ENCODE results near the gene CCZ1B.
"Not testable (repeated sequence)": the region's sequence is repeated elsewhere in the genome, so short reads cannot be mapped to it uniquely, and the experiment has no call there.

CCZ1B gene
- 14.1 to 51.9 (median 30.6) reads per million in 9 experiments for total RNA-seq

DNA sequence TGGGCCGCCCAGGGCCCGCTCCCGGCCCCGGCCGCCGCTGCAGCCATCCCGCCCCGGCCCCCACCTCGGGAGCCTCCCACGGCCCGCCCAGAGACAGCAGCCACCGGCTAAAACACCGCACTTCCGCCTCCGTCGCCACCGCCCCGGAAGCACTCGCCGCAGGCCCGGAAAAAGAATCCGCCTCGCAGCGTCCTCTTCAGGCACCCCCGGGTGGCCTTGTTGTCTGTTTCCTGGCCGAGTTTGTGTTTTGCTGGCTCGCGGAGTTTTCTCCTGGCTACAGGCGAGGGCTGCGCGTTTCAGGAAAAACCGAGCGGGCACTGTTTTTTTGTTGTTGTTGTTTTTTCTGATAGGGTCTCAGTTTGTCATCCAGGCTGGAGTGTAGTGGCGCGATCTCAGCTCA, at the start of gene CCZ1B:
Gene CCZ1B, minus strand, starts transcription at position 125 of the 400 bp plus-strand sequence. Its CDS starts 78 bp downstream, at position 47.
- H3K9me3 Mint-ChIP-seq; H3K4me1 Mint-ChIP-seq (ENCODE audit: low read depth in 2 of 2); H3K27me3 Mint-ChIP-seq: not testable (repeated sequence)
- ATAC-seq (replicated peaks), result peak; percentile 96
- Mint-ChIP-seq H3K27ac (peak within 1 kb of the TSS; percentile 90 to 96), H3K4me3 (peak within 1 kb of the TSS; percentile 89 to 93), H3K36me3 (ENCODE audit: insufficient read depth) (peaks cover 24% of the 10 kb centered on the region)
- peak; percentile 80 to 82 (median 81) for DNase-seq

DNA sequence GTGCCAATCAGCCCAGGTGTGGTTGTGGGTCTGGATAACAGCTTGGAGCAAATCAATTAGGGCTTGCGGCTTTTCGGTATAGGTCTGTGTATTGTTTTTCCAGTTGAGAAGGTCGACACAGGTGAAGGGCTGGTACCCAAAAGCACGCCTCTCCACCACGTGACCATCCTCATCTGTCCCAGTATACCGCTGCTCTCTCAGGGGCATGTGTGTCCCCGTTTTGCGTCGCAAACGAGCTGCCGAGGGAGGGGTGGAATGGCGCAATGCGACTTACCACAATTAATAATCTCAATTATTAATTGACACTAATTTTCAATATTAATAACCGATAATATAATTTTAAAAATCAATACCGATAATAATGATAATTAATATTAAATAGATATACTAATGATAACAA, 48.9 kb upstream of the CCZ1B start:
- not testable (repeated sequence) for H3K36me3 Mint-ChIP-seq (ENCODE audit: insufficient read depth); H3K27ac Mint-ChIP-seq; H3K9me3 Mint-ChIP-seq; H3K4me3 Mint-ChIP-seq; DNase-seq; H3K4me1 Mint-ChIP-seq (ENCODE audit: low read depth in 2 of 2); ATAC-seq (replicated peaks)
- H3K27me3 Mint-ChIP-seq, result peaks cover 41 to 51% of the 10 kb centered on the region in 2 donors

GRCh38 chr7:6872246-6872945, 46.3 kb upstream of the CCZ1B start:
- peaks cover 38 to 51% of the 10 kb centered on the region in 2 donors for H3K27me3 Mint-ChIP-seq
- not testable (repeated sequence) for ATAC-seq (replicated peaks); H3K4me1 Mint-ChIP-seq (ENCODE audit: low read depth in 2 of 2); H3K9me3 Mint-ChIP-seq; H3K27ac Mint-ChIP-seq; H3K36me3 Mint-ChIP-seq (ENCODE audit: insufficient read depth); H3K4me3 Mint-ChIP-seq; DNase-seq

- not testable (repeated sequence) for H3K27ac Mint-ChIP-seq; ATAC-seq (replicated peaks); H3K4me1 Mint-ChIP-seq (ENCODE audit: low read depth in 2 of 2); H3K4me3 Mint-ChIP-seq; H3K9me3 Mint-ChIP-seq; H3K36me3 Mint-ChIP-seq (ENCODE audit: insufficient read depth); DNase-seq
- H3K27me3 Mint-ChIP-seq, result peaks cover 38 to 59% of the 10 kb centered on the region in 2 donors
Measured at GRCh38 chr7:6871421-6872144, 45.5 kb upstream of the CCZ1B start.

DNA sequence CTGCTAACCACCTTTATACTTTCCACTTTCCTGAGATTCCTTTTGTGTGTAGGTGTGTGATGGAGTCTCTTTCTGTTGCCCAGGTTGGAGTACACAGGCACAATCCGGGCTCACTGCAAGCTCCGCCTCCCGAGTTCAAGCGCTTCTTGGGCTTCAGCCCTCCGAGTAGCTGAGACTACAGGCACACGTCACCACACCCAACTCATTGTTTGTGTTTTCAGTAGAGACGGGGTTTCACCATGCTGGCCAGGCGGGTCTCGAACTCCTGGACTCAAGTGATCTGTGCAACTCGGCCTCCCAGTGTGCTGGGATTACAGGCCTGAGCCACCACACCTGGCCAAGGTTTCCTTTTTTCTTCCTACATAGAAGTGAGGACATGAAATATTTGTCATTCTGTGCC, 38.7 kb upstream of the CCZ1B start:
- peaks cover 26 to 53% of the 10 kb centered on the region in 2 donors for H3K27me3 Mint-ChIP-seq
- H3K4me1 Mint-ChIP-seq (ENCODE audit: low read depth in 2 of 2); H3K36me3 Mint-ChIP-seq (ENCODE audit: insufficient read depth); H3K27ac Mint-ChIP-seq; DNase-seq; H3K9me3 Mint-ChIP-seq; H3K4me3 Mint-ChIP-seq; ATAC-seq (replicated peaks): not testable (repeated sequence)

DNA sequence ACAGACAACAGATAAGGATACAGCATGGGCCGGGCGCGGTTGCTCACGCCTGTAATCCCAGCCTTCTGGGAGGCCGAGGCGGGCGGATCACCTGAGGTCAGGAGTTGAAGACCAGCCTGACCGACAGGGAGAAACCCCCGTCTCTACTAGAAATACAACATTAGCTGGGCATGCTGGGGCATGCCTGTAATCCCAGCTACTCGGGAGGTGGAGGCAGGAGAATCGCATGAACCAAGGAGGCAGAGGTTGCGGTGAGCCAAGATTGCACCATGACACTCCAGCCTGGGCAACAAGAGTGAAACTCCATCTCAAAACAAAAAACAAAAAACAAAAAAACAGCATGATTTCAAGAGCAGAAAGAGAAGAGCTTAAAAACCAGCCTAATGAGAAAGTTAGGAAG, 38.1 kb upstream of the CCZ1B start:
- H3K4me1 Mint-ChIP-seq (ENCODE audit: low read depth in 2 of 2); H3K36me3 Mint-ChIP-seq (ENCODE audit: insufficient read depth); DNase-seq; ATAC-seq (replicated peaks); H3K4me3 Mint-ChIP-seq; H3K9me3 Mint-ChIP-seq; H3K27ac Mint-ChIP-seq: not testable (repeated sequence)
- H3K27me3 Mint-ChIP-seq, result peaks cover 22 to 48% of the 10 kb centered on the region in 2 donors

DNA sequence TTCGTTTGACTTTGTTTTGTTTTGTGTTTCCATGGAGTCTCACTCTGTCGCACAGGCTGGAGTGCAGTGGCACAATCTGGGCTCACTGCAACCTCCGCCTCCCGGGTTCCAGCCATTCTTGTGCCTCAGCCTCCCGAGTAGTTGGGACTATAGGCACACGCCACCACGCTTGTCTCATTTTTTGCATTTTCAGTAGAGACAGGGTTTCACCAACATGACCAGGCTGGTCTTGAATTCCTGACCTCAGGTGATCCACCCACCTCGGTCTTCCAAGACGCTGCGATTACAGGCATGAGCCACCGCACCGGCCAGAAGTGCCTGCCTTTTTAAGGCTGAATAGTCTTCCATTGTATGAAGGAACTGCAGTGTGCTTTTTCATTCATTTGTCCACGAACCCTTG, 36.8 kb upstream of the CCZ1B start:
- not testable (repeated sequence) for H3K27ac Mint-ChIP-seq; H3K36me3 Mint-ChIP-seq (ENCODE audit: insufficient read depth); DNase-seq; H3K4me1 Mint-ChIP-seq (ENCODE audit: low read depth in 2 of 2); H3K4me3 Mint-ChIP-seq; ATAC-seq (replicated peaks); H3K9me3 Mint-ChIP-seq
- H3K27me3 Mint-ChIP-seq, result peaks cover 22 to 49% of the 10 kb centered on the region in 2 donors

- DNase-seq, result peak; percentile 74 to 81 (median 78)
- Mint-ChIP-seq H3K27me3 (peaks cover 13 to 40% of the 10 kb centered on the region in 2 donors), H3K4me1 (ENCODE audit: low read depth in 2 of 2) (peaks cover 7 to 13% of the 10 kb centered on the region in 2 donors)
- H3K36me3 Mint-ChIP-seq (ENCODE audit: insufficient read depth); H3K4me3 Mint-ChIP-seq; H3K9me3 Mint-ChIP-seq; ATAC-seq (replicated peaks); H3K27ac Mint-ChIP-seq: not testable (repeated sequence)
Measured at GRCh38 chr7:6857721-6858314, 31.7 kb upstream of the CCZ1B start.

- peak overlapping the region; percentile 74 to 85 for H3K4me3 Mint-ChIP-seq
- H3K27ac Mint-ChIP-seq; DNase-seq; H3K9me3 Mint-ChIP-seq; H3K36me3 Mint-ChIP-seq (ENCODE audit: insufficient read depth); ATAC-seq (replicated peaks): not testable (repeated sequence)
- peaks cover 7 to 27% of the 10 kb centered on the region in 2 donors for H3K27me3 Mint-ChIP-seq
- H3K4me1 Mint-ChIP-seq (ENCODE audit: low read depth in 2 of 2), result peaks cover 7 to 13% of the 10 kb centered on the region in 2 donors
Measured at GRCh38 chr7:6855563-6856131, 29.6 kb upstream of the CCZ1B start.

GRCh38 chr7:6854747-6855562, 28.9 kb upstream of the CCZ1B start:
- not testable (repeated sequence) for H3K36me3 Mint-ChIP-seq (ENCODE audit: insufficient read depth); H3K9me3 Mint-ChIP-seq; DNase-seq; ATAC-seq (replicated peaks); H3K27ac Mint-ChIP-seq
- peaks cover 7 to 27% of the 10 kb centered on the region in 2 donors for H3K27me3 Mint-ChIP-seq
- peak overlapping the region; percentile 79 to 87 for H3K4me3 Mint-ChIP-seq
- peaks cover 7 to 13% of the 10 kb centered on the region in 2 donors for H3K4me1 Mint-ChIP-seq (ENCODE audit: low read depth in 2 of 2)

- H3K27me3 Mint-ChIP-seq, result peaks cover 7 to 27% of the 10 kb centered on the region in 2 donors
- not testable (repeated sequence) for H3K36me3 Mint-ChIP-seq (ENCODE audit: insufficient read depth); H3K9me3 Mint-ChIP-seq; ATAC-seq (replicated peaks); DNase-seq
- peak overlapping the region in 1 of 2 donors; percentile 29 for H3K27ac Mint-ChIP-seq
- H3K4me3 Mint-ChIP-seq, result peak overlapping the region; percentile 61 to 66
- H3K4me1 Mint-ChIP-seq (ENCODE audit: low read depth in 2 of 2), result peaks cover 7 to 13% of the 10 kb centered on the region in 2 donors
Measured at GRCh38 chr7:6853681-6854080, 27.6 kb upstream of the CCZ1B start.

DNA sequence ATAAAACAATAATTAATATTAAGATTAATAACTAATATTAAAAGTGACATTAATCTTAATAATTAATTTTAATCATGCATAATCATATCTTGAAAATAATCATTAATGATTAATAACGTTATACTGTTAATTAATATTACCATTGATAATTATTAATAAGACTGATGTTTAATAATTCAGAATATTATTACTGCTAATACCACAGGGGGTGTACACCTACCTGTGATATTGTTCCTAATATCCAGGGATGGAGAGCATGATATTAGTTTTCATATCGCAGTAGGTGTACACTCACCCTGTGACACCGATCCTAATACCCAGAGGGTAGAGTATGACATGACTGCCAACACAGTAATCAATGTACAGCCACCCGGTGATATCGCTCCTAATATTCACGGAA, 23.1 kb upstream of the CCZ1B start:
- H3K36me3 Mint-ChIP-seq (ENCODE audit: insufficient read depth); H3K4me3 Mint-ChIP-seq; H3K4me1 Mint-ChIP-seq (ENCODE audit: low read depth in 2 of 2); H3K9me3 Mint-ChIP-seq; H3K27ac Mint-ChIP-seq; ATAC-seq (replicated peaks); DNase-seq: not testable (repeated sequence)
- H3K27me3 Mint-ChIP-seq, result peaks cover 28 to 45% of the 10 kb centered on the region in 2 donors

DNA sequence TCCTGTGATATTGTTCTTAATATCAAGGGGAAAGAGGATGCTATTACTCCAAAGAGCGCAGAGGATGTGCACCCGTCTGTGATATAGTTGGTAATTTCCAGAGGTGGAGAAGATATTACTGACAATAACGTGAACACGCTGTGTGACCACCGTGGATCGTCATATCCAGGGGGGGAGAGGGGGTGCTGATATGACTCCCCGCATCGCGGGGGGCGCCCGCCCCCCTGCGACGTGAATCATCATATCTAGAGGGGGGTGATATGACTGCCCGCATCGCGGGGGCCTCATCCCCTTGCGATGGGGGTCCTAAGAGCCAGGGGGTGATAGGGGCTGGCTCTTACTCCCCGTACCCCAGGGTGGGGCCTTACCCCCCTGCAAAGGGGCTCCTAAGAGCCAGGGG, 21.7 kb upstream of the CCZ1B start:
- DNase-seq; H3K36me3 Mint-ChIP-seq (ENCODE audit: insufficient read depth); H3K4me3 Mint-ChIP-seq; ATAC-seq (replicated peaks); H3K27ac Mint-ChIP-seq; H3K9me3 Mint-ChIP-seq; H3K4me1 Mint-ChIP-seq (ENCODE audit: low read depth in 2 of 2): not testable (repeated sequence)
- peaks cover 39 to 54% of the 10 kb centered on the region in 2 donors for H3K27me3 Mint-ChIP-seq

Data from effector memory CD8-positive, alpha-beta T cell (primary cell).